Measurements from ENCODE around the gene BSPRY. TPM values are rescaled to one million over a fixed set of nuclear protein-coding genes. Genes with fewer than 3 reads are reported as not detected.
A peak's percentile ranks its signal among the peaks of the same experiment; 100 is the strongest.

The BSPRY gene
- total RNA-seq, 1 donor from 2014 or later: 8.4 TPM

DNA sequence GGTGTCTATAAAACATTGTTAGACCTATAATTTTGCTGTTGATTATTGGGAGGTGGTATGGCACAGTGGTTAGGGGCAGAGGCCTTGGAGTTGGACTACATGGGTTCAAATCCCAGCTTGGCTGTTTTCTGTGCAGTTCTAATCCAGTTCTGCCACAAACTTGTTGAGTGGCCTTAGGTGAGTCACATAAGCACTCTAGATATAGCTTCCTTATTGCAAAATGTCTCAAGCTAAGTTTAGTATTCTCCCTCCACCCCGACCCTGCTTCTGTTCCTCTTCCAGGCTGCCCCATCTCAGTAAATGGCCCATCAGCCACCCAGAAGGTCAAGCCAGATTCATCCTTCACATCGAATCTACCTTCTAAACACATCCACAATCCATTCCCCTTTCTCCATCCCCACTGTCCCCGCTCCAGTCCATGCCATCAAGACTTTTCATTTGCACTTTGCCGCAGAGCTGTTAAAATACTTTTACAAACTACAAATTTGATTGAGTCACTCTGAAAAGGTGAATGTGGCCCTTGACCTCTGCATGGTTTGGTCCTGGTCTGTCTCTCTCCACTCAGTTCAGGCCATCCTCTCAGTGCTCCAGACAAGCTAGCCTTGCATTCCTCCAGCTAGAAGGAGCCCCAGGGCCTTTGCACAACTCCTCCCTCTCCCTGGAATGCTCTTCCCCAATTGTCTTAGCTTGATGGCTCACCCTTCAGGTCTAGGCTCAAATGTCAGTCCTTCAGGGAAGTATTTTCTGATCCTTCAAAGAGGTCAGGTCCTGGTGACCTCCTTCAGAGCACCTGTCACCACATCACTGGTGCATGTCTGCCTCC, 37.4 kb downstream of the BSPRY start:
- Histone ChIP-seq H3K4me3 (no peak overlapping the region), H3K9me3 (no peaks in the 10 kb centered on the region), H3K27me3 (ENCODE audit: low read depth) (no peaks in the 10 kb centered on the region), H3K27ac (no peak overlapping the region), H3K4me1 (no peaks in the 10 kb centered on the region), H3K36me3 (peaks cover 49% of the 10 kb centered on the region)
- intact Hi-C loops (cut with DNase I): no loop called here
- TF ChIP-seq, protein P1, sequence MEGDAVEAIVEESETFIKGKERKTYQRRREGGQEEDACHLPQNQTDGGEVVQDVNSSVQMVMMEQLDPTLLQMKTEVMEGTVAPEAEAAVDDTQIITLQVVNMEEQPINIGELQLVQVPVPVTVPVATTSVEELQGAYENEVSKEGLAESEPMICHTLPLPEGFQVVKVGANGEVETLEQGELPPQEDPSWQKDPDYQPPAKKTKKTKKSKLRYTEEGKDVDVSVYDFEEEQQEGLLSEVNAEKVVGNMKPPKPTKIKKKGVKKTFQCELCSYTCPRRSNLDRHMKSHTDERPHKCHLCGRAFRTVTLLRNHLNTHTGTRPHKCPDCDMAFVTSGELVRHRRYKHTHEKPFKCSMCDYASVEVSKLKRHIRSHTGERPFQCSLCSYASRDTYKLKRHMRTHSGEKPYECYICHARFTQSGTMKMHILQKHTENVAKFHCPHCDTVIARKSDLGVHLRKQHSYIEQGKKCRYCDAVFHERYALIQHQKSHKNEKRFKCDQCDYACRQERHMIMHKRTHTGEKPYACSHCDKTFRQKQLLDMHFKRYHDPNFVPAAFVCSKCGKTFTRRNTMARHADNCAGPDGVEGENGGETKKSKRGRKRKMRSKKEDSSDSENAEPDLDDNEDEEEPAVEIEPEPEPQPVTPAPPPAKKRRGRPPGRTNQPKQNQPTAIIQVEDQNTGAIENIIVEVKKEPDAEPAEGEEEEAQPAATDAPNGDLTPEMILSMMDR (IDR thresholded peaks at IDR 0.05): no peak
- DNase-seq (no peak), ATAC-seq (no peak)

DNA sequence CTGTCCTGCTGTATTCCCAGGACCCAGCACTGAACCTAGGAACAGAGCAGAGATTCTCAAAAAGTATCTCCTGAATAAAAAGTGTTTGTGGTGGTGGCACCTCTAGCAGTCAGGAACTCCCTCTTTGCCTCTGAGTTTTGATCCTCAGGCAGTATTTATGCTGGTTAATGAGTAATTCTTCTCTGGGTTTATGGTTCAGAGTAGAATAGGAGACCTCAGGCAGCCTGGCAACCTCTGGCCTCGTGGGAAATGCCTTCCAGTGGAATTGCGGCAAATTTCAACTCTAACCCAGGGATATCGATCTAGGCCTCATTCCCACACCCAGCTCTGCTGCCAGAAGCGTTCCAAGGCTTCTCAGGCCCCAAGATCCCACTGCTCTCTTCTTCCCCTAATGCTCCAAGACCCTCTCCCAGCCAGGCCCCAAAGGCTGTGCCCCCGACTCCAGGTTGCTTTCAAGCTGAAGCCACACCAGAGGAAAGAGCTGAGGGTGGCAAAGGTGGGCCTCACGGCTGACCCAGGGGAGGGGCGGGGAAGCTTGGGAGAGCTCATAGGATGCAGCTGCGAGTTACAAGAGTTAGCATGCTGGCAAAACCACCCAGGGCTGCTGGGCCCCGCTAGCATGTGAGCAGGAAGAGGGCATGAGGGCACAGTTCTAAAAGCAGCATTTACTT, 38.4 kb downstream of the BSPRY start:
- Histone ChIP-seq H3K9me3 (no peaks in the 10 kb centered on the region), H3K4me3 (no peak overlapping the region), H3K27ac (no peak overlapping the region), H3K4me1 (no peaks in the 10 kb centered on the region), H3K36me3 (peaks cover 58% of the 10 kb centered on the region), H3K27me3 (ENCODE audit: low read depth) (no peaks in the 10 kb centered on the region)
- DNase-seq (no peak), ATAC-seq (no peak)
- intact Hi-C loops (cut with DNase I): no loop called here
- TF ChIP-seq, protein P1 (IDR thresholded peaks at IDR 0.05): no peak

DNA sequence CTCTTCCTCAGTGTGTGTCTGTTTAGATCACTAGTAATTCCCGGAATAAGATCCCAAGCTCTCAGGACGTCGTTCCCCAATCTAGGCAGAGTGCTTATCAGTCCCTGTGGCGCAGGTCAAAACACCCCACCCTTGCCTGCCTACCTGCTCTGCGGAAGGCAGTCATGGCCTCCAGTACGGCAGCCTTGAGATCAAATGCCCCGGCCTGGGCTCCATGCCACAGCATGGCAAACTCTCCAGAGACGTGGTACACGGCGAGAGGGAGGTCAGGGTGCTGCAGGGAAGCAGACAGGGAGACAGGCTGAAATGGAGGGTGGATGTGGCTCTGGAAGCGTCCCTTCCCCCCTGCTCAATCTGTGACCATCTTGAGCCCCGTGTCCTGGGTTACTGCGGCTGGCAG, 39.5 kb downstream of the BSPRY start:
- no peaks in the 10 kb centered on the region for H3K27me3 ChIP-seq (ENCODE audit: low read depth)
- H3K36me3 ChIP-seq: peaks cover 69% of the 10 kb centered on the region
- intact Hi-C loops (cut with DNase I): no loop called here

DNA sequence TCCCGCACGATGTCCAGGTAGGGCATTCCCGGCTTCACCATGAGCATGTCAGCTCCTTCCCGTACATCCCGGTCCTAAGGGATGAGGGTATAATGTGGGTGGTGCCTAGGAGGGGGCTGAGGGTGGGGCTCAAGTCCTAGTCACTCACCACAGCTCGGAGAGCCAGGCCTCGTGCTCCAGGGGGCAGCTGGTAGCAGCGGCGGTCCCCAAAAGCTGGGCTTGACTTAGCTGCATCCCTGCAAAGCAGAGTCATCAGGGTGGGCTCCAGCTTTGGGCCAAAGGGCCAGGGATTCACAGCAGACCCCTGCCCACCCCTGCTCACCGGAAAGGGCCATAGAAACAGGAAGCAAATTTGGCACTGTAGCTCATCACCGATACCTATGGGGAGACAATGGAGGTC, 40.1 kb downstream of the BSPRY start:
- intact Hi-C loops (cut with DNase I): no loop called here
- H3K27me3 ChIP-seq (ENCODE audit: low read depth): no peaks in the 10 kb centered on the region

More for the DNA sequence above, 39.5 kb downstream of the BSPRY start:
- DNase-seq (no peak), ATAC-seq (no peak)
- H3K4me3 ChIP-seq: no peak overlapping the region
- TF ChIP-seq, protein P1 (IDR thresholded peaks at IDR 0.05): no peak
- no peaks in the 10 kb centered on the region for H3K9me3 ChIP-seq
- no peak overlapping the region for H3K27ac ChIP-seq
- no peaks in the 10 kb centered on the region for H3K4me1 ChIP-seq

DNA sequence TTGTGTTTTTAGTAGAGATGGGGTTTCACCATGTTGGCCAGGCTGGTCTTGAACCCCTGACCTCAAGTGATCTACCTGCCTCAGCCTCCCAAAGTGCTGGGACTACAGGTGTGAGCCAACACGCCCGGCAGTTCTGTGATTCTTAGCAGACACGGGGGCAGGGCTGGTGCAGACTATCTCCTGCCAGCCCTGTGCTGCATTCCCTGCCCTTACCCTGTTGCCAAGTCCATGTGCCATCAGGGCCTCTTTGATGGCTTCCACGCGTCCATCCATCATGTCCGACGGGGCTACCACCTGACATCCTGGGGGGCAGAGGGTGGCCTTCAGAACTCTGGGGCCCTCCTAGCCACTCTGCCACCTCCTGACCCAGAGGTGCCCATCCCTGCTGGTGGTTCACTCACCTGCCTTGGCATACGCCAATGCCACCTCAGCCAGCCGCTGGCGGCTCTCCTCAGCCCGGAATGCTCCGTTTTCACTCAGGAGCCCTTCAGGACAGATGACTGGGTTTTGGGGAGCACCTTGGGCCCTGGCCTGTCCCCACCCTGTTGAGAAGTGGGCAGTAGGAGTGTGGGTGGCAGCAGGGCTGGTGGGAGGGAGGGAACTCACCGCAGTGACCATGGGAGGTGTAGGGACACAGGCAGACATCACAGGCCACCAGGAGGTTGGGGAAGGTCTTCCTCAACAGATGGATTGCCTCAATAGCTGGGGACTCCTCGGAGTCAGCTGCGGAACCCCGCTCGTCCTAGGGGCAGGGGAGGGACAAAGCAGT, 41.0 kb downstream of the BSPRY start:
- no peak overlapping the region for H3K27ac ChIP-seq
- intact Hi-C loops (cut with DNase I): no loop called here
- TF ChIP-seq, protein P1 (IDR thresholded peaks at IDR 0.05): no peak
- ATAC-seq: peak in 1 of 2 donors; percentile 11
- H3K4me3 ChIP-seq: no peak overlapping the region
- H3K27me3 ChIP-seq (ENCODE audit: low read depth): no peaks in the 10 kb centered on the region
- H3K4me1 ChIP-seq: no peaks in the 10 kb centered on the region
- no peak for DNase-seq
- peaks cover 75% of the 10 kb centered on the region for H3K36me3 ChIP-seq
- no peaks in the 10 kb centered on the region for H3K9me3 ChIP-seq

More for the DNA sequence above, 40.1 kb downstream of the BSPRY start:
- Histone ChIP-seq H3K4me1 (no peaks in the 10 kb centered on the region), H3K36me3 (peaks cover 71% of the 10 kb centered on the region), H3K4me3 (no peak overlapping the region), H3K27ac (no peak overlapping the region), H3K9me3 (no peaks in the 10 kb centered on the region)
- ATAC-seq (no peak), DNase-seq (no peak)
- TF ChIP-seq, protein P1 (IDR thresholded peaks at IDR 0.05): no peak

All from lower lobe of right lung (tissue), 2 donors.